Fibroblast of mammary gland (primary cell): ENCODE measurements around the gene GRID2.

Source experiments
- DNase-seq: peaks from one replicate; pipeline ENCODE4 v3.0.0-alpha.2; 2010; ENCODE audit warnings: low read depth
- H3K4me3 ChIP-seq: 2 replicates; pipeline ENCODE4 v1.5.1; 2011; ENCODE audit warnings: low read depth, mild to moderate bottlenecking, low read length, moderate library complexity; ENCODE audit not compliant: control insufficient read depth
- TF ChIP-seq, protein P1 (sequence below): conservative IDR thresholded peaks from 2 replicates; pipeline ENCODE4 v1.5.1; 2011; ENCODE audit warnings: low read depth, low read length, inconsistent platforms; ENCODE audit not compliant: control insufficient read depth, insufficient read depth

GRID2 gene

DNA sequence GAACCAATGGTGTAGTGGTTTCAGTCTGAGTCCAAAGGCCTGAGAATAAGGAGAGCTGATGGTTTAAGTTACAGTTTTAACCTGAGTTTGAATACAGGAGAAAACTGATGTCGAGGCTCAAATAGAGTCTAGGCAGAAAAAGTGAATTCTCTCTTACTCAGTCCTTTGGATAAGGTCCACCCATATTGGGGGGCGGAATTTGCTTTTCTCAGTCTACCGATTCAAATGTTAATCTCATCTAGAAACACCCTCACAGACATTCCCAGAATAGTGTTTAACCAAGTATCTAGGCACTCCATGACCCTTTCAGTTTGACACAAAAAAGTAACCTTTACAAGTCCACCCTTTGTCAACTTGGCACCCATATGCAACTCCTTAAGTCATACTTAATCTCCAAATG lies 216.0 kb downstream of the GRID2 start:
- TF ChIP-seq, protein P1, sequence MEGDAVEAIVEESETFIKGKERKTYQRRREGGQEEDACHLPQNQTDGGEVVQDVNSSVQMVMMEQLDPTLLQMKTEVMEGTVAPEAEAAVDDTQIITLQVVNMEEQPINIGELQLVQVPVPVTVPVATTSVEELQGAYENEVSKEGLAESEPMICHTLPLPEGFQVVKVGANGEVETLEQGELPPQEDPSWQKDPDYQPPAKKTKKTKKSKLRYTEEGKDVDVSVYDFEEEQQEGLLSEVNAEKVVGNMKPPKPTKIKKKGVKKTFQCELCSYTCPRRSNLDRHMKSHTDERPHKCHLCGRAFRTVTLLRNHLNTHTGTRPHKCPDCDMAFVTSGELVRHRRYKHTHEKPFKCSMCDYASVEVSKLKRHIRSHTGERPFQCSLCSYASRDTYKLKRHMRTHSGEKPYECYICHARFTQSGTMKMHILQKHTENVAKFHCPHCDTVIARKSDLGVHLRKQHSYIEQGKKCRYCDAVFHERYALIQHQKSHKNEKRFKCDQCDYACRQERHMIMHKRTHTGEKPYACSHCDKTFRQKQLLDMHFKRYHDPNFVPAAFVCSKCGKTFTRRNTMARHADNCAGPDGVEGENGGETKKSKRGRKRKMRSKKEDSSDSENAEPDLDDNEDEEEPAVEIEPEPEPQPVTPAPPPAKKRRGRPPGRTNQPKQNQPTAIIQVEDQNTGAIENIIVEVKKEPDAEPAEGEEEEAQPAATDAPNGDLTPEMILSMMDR, result no peak
- H3K4me3 ChIP-seq, result no peak overlapping the region
- DNase-seq, result no peak

DNA sequence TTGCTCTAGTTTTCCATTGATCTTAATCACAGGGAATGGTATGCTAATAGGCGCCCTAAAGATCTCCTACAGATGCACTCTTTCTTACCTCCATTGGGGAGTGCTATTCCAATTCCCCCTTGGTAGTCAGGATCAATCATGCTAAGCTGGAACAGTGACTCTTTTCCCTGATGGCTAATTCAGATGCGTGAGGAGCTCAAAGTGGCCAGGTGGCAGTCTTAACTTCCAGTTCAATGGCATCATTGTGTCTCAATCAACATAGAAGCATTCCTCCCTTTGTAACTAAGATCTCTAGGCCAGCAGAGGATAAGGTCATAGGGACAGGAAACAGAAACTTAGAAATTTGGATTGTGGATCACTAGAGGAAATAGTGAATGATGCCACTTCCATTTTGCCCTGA lies 216.8 kb downstream of the GRID2 start:
- no peak overlapping the region for H3K4me3 ChIP-seq
- TF ChIP-seq, protein P1, result no peak
- no peak for DNase-seq

DNA sequence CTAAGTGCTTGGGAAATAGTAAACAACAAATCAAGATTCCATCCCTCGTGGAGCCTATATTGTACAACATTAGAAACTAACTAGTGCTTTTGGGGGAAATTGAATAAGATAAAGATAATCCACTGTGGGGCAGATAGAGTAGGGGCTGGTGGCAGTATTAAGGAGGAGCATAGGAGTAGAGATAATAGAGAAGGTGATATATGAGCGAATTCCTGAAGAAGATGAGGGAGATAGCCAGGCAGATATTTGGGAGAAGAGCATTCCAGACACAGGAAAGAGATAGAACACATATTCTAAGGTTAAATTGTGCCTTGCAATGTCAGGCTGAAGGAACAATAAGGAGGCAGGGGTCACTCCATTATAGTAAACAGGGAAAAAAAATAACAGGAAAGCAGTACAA lies 218.2 kb downstream of the GRID2 start:
- TF ChIP-seq, protein P1, result no peak
- H3K4me3 ChIP-seq, result no peak overlapping the region
- DNase-seq, result no peak

DNA sequence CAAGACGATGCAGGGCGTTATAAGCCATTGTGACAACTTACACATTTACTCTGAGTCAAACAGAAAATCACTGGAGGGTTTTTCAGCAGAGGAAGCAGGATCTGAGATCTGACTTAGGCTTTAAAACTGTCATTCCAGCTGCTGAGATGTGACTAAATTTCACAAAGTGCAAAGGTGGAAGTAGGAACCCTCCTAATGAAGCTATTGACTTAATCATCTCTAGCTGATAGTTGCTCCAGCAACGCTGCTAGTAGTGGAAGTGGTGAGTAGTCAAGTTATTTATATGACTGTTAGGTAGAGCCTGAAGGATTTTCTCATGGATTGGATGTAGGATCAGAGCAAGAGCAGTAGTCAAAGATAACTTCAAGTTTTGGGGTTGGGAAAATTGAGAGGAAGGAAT lies 218.6 kb downstream of the GRID2 start:
- TF ChIP-seq, protein P1, result no peak
- DNase-seq, result no peak
- H3K4me3 ChIP-seq, result no peak overlapping the region

DNA sequence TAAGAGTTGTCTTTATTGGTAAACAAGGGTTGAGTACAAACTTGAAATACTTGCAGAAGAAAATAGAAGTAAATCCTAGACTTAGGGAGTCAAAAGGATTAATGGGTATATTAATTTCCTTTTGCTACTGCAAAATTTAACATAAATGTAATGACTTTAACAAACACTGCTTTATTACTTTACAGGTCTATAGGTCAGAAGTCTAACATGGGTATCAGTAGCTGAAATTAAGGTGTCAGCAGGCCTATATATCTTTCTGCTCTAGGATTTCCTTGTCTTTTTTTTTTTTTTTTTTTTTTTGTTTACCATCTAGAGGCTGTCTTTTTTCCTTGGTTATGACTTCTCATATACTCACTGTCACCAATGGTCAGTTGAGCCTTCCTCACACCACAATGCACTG lies 220.4 kb downstream of the GRID2 start:
- no peak for DNase-seq
- no peak overlapping the region for H3K4me3 ChIP-seq

DNA sequence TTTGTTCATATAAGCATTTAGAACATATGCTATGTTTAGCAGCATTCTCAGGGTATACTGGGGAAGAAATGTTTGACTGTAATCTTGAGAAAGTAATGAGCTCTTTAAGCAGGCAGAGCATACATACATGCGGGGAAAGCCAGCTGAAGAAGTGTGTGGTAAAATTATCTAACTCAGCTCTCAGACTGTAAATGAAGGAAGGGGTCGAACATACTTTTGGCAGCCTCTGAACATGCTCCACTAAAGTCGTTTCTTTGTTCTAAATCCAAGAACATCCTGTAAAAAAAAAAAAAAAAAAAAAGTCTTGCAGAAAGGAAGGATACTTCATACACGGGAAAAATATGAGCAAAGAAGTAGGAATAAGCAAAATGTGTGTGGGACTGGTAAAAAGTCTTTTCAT lies 224.8 kb downstream of the GRID2 start:
- no peak for DNase-seq
- H3K4me3 ChIP-seq, result no peak overlapping the region
- TF ChIP-seq, protein P1, result no peak

More for the DNA sequence above, 220.4 kb downstream of the GRID2 start:
- TF ChIP-seq, protein P1, result no peak

DNA sequence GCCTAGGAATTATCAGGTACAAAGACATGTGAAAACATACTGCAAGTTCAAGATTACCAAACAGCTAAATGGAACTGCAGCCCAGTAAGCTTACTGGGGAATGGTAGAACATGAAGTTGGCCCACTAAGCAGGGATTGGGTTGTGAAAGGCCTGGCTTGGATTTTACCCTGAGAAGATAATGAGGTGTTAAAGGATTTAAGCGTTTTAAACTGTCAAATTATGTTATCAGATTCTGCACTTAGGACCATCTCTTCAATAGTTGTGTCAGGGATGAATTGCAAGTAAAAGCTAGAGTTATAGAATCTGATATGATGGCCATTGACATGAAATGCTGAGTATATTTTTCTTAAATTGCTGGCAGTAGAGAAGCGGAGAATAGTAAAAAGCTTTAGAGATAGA lies 225.7 kb downstream of the GRID2 start:
- TF ChIP-seq, protein P1, result no peak
- H3K4me3 ChIP-seq, result no peak overlapping the region
- no peak for DNase-seq
